ENCODE results near the gene EPHA6. TPM values are rescaled to one million over a fixed set of nuclear protein-coding genes. Genes with fewer than 3 reads are reported as not detected.

The EPHA6 gene
- total RNA-seq, 1 experiment from 2014 or later, result 1.1 TPM

GRCh38 chr3:97059168-97059567, 244.8 kb downstream of the EPHA6 start:
- H3K4me1 Mint-ChIP-seq (ENCODE audit: low read depth, unreplicated experiment), result no peaks in the 10 kb centered on the region
- H3K36me3 Mint-ChIP-seq (ENCODE audit: insufficient read depth, unreplicated experiment), result no peaks in the 10 kb centered on the region
- intact Hi-C loops (cut with micrococcal nuclease; ENCODE audit: unreplicated experiment), result no loop called here
- no peak for DNase-seq
- no TSS peak for BruUV-seq (replicated peaks)
- no peak overlapping the region for H3K4me3 Mint-ChIP-seq (ENCODE audit: low read depth, unreplicated experiment)
- no peaks in the 10 kb centered on the region for H3K27me3 Mint-ChIP-seq (ENCODE audit: unreplicated experiment)
- H3K27ac Mint-ChIP-seq (ENCODE audit: unreplicated experiment), result no peak overlapping the region
- CTCF ChIA-PET, result interaction anchor here (0.5 kb wide), 1 partner anchor 555 kb away, joined by 4 read pairs; no protein-coding TSS in a partner anchor
- H3K9me3 Mint-ChIP-seq (ENCODE audit: low read depth, unreplicated experiment), result peaks cover 2% of the 10 kb centered on the region
- TF ChIP-seq CTCF (IDR thresholded peaks at IDR 0.05; ENCODE audit: unreplicated experiment), result no peak

- no peak for DNase-seq
- Mint-ChIP-seq H3K9me3 (ENCODE audit: low read depth, unreplicated experiment) (peaks cover 2% of the 10 kb centered on the region), H3K27me3 (ENCODE audit: unreplicated experiment) (no peaks in the 10 kb centered on the region), H3K27ac (ENCODE audit: unreplicated experiment) (no peak overlapping the region), H3K4me3 (ENCODE audit: low read depth, unreplicated experiment) (no peak overlapping the region), H3K4me1 (ENCODE audit: low read depth, unreplicated experiment) (no peaks in the 10 kb centered on the region), H3K36me3 (ENCODE audit: insufficient read depth, unreplicated experiment) (no peaks in the 10 kb centered on the region)
- intact Hi-C loops (cut with micrococcal nuclease; ENCODE audit: unreplicated experiment), result loop anchor here (10.0 kb wide), 1 partner anchor 208 kb away; no protein-coding TSS in a partner anchor
- BruUV-seq (replicated peaks), result no TSS peak
- TF ChIP-seq CTCF (IDR thresholded peaks at IDR 0.05; ENCODE audit: unreplicated experiment), result no peak
- CTCF ChIA-PET, result no interaction called here
These were observed 252.1 kb downstream of the EPHA6 start for GRCh38 chr3:97066531-97066930.

GRCh38 chr3:97070302-97070701, 255.9 kb downstream of the EPHA6 start:
- Mint-ChIP-seq H3K27me3 (ENCODE audit: unreplicated experiment) (no peaks in the 10 kb centered on the region), H3K36me3 (ENCODE audit: insufficient read depth, unreplicated experiment) (no peaks in the 10 kb centered on the region), H3K9me3 (ENCODE audit: low read depth, unreplicated experiment) (peaks cover 3% of the 10 kb centered on the region), H3K4me3 (ENCODE audit: low read depth, unreplicated experiment) (no peak overlapping the region), H3K4me1 (ENCODE audit: low read depth, unreplicated experiment) (no peaks in the 10 kb centered on the region), H3K27ac (ENCODE audit: unreplicated experiment) (no peak overlapping the region)
- intact Hi-C loops (cut with micrococcal nuclease; ENCODE audit: unreplicated experiment), result no loop called here
- TF ChIP-seq CTCF (IDR thresholded peaks at IDR 0.05; ENCODE audit: unreplicated experiment), result no peak
- BruUV-seq (replicated peaks), result no TSS peak
- CTCF ChIA-PET, result no interaction called here
- no peak for DNase-seq

GRCh38 chr3:97074546-97074945, 260.2 kb downstream of the EPHA6 start:
- no peak overlapping the region for H3K4me3 Mint-ChIP-seq (ENCODE audit: low read depth, unreplicated experiment)
- no peak overlapping the region for H3K27ac Mint-ChIP-seq (ENCODE audit: unreplicated experiment)
- no peak for TF ChIP-seq CTCF (IDR thresholded peaks at IDR 0.05; ENCODE audit: unreplicated experiment)
- no peaks in the 10 kb centered on the region for H3K36me3 Mint-ChIP-seq (ENCODE audit: insufficient read depth, unreplicated experiment)
- no peaks in the 10 kb centered on the region for H3K27me3 Mint-ChIP-seq (ENCODE audit: unreplicated experiment)
- intact Hi-C loops (cut with micrococcal nuclease; ENCODE audit: unreplicated experiment), result no loop called here
- CTCF ChIA-PET, result no interaction called here
- DNase-seq, result no peak
- H3K9me3 Mint-ChIP-seq (ENCODE audit: low read depth, unreplicated experiment), result peaks cover 3% of the 10 kb centered on the region
- BruUV-seq (replicated peaks), result no TSS peak
- no peaks in the 10 kb centered on the region for H3K4me1 Mint-ChIP-seq (ENCODE audit: low read depth, unreplicated experiment)

All from Calu3 (cell line).